Measurements from ENCODE around the gene CDC14A.
"Not testable (repeated sequence)": the region's sequence is repeated elsewhere in the genome, so short reads cannot be mapped to it uniquely, and the experiment has no call there.

CDC14A gene

GRCh38 chr1:100364697-100365096, 12.4 kb downstream of the CDC14A start:
- DNase-seq: no peak

GRCh38 chr1:100366209-100366525, 13.9 kb downstream of the CDC14A start:
- no peak for DNase-seq

GRCh38 chr1:100369339-100369738, 17.0 kb downstream of the CDC14A start:
- DNase-seq: not testable (repeated sequence)

GRCh38 chr1:100373953-100374352, 21.6 kb downstream of the CDC14A start:
- DNase-seq: not testable (repeated sequence)

- not testable (repeated sequence) for DNase-seq
These were observed 24.6 kb downstream of the CDC14A start for GRCh38 chr1:100376890-100377289.

GRCh38 chr1:100377590-100378361, 25.5 kb downstream of the CDC14A start:
- DNase-seq: no peak

- no peak for DNase-seq
These were observed 26.6 kb downstream of the CDC14A start for GRCh38 chr1:100378956-100379355.

GRCh38 chr1:100380635-100381034, 28.3 kb downstream of the CDC14A start:
- DNase-seq: no peak

- DNase-seq: no peak
These were observed 30.4 kb downstream of the CDC14A start for GRCh38 chr1:100382657-100383056.

- no peak for DNase-seq
These were observed 31.6 kb downstream of the CDC14A start for GRCh38 chr1:100383743-100384405.

- DNase-seq: no peak
These were observed 34.9 kb downstream of the CDC14A start for GRCh38 chr1:100387209-100387608.

- DNase-seq: no peak
These were observed 35.5 kb downstream of the CDC14A start for GRCh38 chr1:100387657-100388350.

GRCh38 chr1:100390531-100390930, 38.2 kb downstream of the CDC14A start:
- no peak for DNase-seq

GRCh38 chr1:100391675-100392074, 39.4 kb downstream of the CDC14A start:
- no peak for DNase-seq

- DNase-seq: no peak
These were observed 40.5 kb downstream of the CDC14A start for GRCh38 chr1:100392756-100393155.

- DNase-seq: no peak
These were observed 42.0 kb downstream of the CDC14A start for GRCh38 chr1:100394285-100394684.

- DNase-seq: no peak
These were observed 43.6 kb downstream of the CDC14A start for GRCh38 chr1:100395913-100396312.

GRCh38 chr1:100396651-100397050, 44.3 kb downstream of the CDC14A start:
- DNase-seq: no peak

- no peak for DNase-seq
These were observed 45.4 kb downstream of the CDC14A start for GRCh38 chr1:100397681-100398080.

- DNase-seq: no peak
These were observed 46.3 kb downstream of the CDC14A start for GRCh38 chr1:100398648-100399047.

GRCh38 chr1:100400404-100400803, 48.1 kb downstream of the CDC14A start:
- DNase-seq: no peak

GRCh38 chr1:100404821-100405220, 52.5 kb downstream of the CDC14A start:
- DNase-seq: no peak

GRCh38 chr1:100405902-100406301, 53.6 kb downstream of the CDC14A start:
- DNase-seq: not testable (repeated sequence)

- DNase-seq: not testable (repeated sequence)
These were observed 55.1 kb downstream of the CDC14A start for GRCh38 chr1:100407390-100407789.
